H1 (cell line): ENCODE measurements around the gene VAPA. TPM values are rescaled to one million over a fixed set of nuclear protein-coding genes. Genes with fewer than 3 reads are reported as not detected.

ENCODE experiments used
- TEAD4 ChIP-seq: IDR thresholded peaks from 2 replicates; pipeline ENCODE4 v1.6.1; 2012; ENCODE audit warnings: low read depth, low read length, inconsistent platforms, mixed read lengths
- polyA plus RNA-seq, 7 experiments: library from polyadenylated mRNA; depleted of rRNA in 3 of 7; stranded (reverse) in 5 of 7; unstranded in 2 of 7; fragments of >200 nt in 5 of 7; fragments of 200-250 nt in 2 of 7; gene quantifications; 1 replicate in 5 of 7; 2 replicates in 1 of 7; 4 replicates in 1 of 7; pipeline versions ENCODE4 v1.2.1 to v1.2.3, GENCODE V29; 2011 to 2013; ENCODE audit warnings: missing spikeins in 2 of 7, mixed read lengths in 2 of 7
- total RNA-seq: library from RNA; stranded (reverse); fragmentation: NEBNext Ultra II Directional; extraction: Animal tissue kit (Norgen Biotek cat#: 25700); gene quantifications from 2 replicates; pipeline ENCODE4 v1.2.1, GENCODE V29; 2021

The VAPA gene
- total and polyA plus RNA-seq, 2 of the 8 experiments (the other 6 are each of a cell fraction or from before 2014, with no cell fraction given) = 79.7 to 130 TPM

DNA sequence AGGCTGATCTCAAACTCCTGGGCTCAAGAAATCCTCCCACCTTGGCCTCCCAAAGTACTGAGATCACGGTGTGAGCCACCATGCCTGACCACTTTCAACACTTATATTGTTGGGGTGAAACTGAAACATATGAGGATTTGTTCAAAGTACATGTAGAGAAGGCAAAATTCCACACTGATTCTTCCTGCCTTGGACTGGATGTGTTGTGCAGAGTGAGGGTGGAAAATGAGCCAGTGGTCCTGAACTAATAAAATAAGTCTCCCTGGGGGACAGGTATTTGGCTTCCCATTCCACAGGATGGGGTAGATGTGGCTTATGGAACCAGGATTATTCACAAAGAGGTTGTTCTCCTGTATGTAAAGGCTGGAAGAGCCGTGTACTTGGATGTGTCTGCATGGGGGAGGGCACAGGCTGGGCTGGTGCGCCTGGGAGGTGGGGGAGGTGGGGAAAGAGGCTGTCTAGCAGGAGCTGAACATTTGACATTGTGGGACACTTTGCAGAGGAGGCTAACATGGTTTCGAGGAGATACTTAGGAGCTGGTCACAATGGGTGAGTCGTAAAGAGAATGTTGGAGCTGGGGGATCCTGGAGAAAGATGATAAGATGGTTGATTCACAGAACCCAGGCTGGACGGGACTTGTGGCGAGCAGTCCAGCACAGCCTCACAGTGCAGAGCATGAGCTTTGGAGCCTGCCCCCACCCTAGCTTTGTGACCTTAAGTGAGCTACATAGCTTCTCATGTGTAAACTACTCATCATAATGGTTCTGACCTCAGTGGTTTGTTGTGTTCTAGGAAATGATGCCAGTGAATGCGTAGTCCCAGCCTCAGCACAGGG, 28.4 kb upstream of the VAPA start, which contains the start of gene TXNDC2 (continued):
- TF ChIP-seq TEAD4 = no peak
- TF ChIP-seq, all 59 proteins: peak for 0
